Activated CD4-positive, CD25-positive, alpha-beta regulatory T cell treated with anti-CD3 and anti-CD28 coated beads, Interleukin-2, amount 50 U/mL, for 72 hours (primary cell): ENCODE data around the gene STARD13.

Source experiments
- DNase-seq: peaks from one replicate; pipeline ENCODE4 v3.0.0; 2021

STARD13 gene

DNA sequence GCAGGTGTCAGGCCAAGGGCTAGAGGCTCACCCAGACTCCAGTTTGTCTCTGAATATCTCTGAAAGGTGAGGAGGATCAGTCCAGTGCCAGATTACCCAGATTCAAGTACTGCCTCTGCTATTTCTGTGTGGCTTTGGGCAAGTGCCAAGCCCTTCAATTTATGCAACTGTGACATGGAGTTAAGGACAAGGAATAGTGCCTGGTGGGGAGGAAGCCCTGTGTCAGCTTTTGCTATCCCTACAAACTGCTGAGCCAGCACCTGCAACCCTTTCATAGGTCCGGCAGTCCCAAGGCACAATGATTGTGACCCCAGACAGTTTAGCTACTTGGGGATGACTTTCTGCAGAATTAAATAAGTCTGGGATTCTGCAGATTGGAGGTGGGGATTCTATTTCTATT, 146.4 kb downstream of the STARD13 start:
- no peak for DNase-seq

DNA sequence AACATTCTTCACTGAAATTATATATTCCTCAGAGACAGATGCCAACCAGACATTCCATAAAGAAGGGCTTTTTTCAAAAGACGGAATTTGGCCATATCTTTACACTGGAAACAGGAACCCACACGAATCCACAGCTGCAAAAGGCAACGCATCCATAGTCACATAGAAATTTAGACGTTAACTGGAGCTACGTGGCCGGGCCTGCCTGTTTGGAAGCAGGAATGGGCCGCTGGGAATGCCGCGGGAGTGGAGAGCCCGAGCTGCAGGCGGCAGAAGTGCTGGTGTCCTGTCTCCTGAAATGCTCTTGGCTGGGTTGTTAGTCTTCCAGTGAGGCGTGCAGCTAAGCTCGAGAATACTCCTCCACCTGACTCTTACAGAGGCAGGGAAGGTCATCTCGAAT, 147.1 kb downstream of the STARD13 start:
- no peak for DNase-seq

DNA sequence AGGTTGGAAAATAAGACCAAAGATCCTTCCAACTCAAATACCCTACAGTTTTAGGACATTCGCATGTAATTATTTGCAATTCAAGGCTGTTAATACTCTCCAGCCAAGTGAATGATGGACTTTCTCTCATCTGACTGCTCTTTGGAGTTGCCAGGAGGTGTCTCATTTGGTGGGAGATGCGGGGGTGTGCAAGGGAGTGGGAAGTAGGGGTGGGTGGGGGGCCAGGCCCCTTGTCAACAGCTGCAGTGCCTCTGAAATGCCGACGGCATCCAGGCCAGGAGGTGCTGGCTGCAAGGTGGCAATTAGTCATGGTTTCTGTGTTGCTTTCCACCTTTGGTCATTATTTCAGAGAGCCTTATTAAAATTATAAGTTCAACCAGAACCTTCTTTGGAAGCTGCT, 147.8 kb downstream of the STARD13 start:
- DNase-seq: no peak

DNA sequence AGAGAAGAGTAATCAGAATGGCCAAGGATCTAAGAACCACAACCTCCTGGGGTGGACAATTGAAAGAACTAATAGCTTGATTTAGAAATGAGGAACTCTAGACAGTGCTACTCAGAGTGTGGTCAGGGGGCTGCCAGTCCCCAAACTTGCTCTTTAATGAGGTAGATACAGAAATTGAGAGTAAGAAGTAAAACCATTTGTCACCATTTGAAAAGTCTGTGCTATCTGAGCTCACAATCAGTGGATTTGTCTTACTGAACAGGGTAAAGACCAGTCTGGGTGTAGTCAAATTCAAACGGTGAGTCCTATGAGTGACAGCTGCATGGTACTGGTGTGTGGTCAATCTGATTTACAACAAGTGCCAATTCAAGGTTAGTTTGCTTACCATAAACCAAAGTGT, 150.5 kb downstream of the STARD13 start:
- DNase-seq: no peak

DNA sequence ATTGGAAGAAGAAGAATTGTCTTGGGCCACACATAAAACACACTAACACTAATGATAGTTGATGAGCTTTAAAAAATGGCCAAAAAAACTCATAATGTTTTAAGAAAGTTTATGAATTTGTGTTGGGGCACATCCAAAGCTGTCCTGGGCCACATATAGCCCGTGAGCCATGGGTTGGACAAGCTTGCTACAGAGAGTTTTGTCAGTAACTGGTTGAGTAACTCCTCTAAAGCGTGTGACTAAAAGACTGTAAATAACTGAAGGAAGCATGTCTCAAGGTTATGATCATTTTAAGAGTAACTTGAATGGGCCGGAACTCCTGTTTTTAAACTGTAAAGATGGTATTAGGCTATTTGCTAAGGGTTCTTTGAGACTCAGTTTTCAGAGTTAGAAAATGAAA, 151.3 kb downstream of the STARD13 start:
- DNase-seq: no peak

DNA sequence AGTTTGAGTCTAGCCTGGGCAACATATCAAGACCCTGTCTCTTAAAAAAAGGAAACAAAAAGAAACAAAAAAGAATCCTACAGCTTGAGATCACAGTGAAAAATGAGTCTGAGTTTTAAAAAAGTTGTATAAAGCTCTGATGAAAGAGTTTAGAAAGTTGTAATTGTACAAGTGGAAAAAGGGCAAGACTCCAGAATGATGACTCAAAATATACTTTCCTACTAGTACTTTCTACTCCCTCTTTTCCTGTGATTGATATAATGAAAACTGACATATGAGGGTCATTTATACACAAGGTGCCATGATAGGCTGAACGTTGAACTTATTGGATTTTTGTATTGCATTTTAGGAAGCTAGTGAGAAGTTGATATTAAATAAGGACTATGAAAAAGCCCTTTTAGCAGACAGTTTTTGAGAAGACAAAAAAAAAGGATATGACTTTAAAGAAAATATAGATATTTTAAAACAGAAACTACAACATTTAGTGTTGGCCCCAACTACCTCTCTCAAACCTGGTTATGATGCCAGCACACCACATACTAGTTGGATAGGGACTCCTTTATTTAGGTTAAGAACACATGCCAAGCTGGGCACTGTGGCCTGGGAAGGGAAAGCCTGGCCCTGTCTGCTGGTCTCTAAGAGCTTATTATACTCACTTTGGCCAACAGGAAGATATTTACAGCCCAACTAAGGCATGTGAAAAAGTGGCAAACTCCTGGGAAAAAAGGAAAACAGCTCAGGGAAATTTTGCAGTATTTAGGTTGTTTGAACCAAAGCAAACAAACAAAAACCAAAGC, 152.7 kb downstream of the STARD13 start:
- DNase-seq: no peak

DNA sequence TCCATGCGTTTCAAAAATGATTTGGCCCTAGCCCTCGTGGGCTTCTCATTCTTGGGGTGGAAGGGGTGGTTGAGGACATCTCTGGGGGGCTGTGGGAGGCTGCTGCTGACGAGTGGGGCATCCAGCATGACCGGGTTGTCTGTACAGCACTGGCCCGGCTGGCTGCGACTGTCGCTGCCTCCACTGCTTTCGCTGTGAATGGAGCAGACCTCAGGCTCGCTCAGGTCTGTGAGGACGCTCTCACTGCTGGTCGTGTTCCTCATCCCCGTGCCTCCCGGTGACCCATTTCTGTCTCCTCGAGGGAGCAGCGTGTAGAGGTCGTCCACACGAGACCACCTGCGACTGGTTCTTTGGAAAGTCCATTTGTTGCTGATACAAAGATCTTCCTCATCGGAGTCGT, 155.7 kb downstream of the STARD13 start:
- DNase-seq: no peak

DNA sequence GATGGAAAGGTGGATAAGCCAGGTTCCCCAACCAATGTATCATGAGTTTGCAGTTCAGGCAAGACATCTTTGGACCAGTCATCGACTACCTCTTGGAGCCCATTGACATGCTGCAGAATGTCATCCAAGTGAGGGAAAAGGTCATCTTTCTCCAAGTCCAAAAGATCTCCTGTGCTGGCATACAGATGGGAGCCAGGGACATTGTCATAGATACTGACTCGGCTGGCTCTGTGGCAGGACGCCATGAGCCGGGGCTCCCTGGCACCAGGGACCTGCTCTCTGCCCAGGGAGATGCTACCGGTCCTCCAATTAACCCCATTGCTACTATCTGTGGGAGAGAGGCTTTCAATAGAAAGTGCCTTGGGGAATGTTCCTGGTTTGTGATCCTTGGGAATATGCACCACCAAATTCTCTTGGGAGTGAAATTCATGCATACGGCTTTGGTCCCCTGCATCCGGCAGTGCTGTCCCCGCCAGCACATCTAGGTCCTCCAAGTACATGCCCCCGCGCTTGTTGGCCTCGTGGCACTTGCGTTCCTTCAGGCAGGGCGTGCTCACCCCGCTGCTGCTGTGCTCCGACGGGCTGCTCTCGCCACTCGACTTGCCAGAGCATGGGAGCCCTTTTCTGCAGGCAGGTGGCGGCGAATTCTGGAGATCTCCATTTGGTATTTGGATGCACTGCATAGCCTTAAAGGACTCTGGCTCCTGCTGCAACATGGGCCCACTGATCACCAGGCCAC, 156.3 kb downstream of the STARD13 start:
- no peak for DNase-seq

DNA sequence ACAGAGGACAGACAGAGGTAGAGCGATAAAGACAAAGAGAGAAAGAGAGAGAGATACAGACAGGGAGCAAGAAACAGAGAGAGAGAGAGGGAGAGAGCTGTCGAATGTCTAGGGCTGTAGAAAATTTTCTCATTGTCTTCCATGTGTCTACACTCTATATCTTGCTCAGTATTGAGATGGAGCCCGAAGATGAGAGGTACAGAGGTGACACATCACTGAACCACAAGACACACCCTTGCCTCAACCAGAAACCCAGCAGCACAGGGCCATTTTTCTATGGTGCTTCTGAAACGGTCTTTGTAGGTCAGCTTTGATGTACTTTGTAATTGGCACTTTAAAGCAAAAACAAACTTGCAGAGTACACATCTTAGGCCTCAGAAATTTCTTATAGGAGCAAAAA, 157.4 kb downstream of the STARD13 start:
- DNase-seq: no peak

DNA sequence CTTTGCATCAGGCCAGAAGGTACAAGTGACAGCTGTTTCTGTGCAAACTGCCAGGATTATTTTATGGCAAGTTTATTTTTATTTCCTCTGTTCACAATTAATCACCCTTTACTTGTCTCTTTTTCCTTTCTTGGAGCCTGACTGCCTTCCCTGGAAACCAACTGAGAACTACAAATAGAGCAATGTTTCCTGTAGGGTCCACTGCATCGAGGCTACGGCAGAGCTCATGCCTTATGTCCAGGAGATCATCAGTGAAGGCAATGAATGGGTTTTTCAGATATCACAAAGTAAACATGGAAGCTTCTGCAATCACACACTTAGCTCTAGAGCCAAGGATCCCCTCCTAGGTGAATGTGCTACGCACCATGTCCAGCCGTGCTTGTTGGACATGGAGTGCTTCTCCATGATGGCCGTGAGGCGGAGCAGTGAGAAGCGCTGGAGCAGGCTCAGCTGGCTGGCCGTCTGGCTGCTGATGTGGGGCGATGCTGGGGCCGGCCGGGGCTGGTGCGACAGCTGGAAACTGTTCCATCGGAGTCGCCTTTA, 158.5 kb downstream of the STARD13 start:
- no peak for DNase-seq

DNA sequence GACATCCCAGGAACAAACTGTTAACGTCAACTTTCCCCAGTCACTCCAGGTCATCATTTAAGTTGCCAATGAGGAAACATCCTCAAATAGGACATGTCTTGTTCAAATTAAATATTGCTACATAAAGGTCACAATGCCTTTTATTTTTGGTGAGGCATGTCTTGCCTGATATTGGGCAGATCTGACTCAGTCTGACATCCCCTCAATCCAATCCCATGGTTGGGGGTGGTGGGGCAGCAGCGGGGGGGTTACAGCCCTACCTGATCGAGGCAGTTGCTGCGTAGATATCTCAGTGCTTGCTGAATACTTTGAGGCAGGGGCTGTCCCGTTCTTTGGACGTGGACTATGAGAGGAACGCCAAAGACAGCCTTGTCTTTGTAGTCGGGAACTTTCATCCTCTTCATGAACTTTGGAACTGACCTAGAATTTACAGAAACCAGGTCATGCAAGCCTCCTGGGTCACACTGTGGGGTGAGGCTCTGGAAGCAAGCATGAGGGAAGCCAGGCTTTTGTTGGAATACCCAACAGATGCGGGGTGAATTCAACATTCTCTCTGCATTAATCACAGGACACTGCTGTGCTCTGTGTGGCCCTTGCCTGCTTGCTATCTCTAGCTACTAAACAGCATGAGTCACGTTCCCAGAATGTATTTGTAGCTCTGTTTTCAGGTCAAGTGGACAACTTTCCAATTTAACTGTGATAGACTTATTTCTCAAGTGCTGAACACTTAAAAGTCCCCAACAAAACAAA, 159.6 kb downstream of the STARD13 start:
- DNase-seq: no peak

DNA sequence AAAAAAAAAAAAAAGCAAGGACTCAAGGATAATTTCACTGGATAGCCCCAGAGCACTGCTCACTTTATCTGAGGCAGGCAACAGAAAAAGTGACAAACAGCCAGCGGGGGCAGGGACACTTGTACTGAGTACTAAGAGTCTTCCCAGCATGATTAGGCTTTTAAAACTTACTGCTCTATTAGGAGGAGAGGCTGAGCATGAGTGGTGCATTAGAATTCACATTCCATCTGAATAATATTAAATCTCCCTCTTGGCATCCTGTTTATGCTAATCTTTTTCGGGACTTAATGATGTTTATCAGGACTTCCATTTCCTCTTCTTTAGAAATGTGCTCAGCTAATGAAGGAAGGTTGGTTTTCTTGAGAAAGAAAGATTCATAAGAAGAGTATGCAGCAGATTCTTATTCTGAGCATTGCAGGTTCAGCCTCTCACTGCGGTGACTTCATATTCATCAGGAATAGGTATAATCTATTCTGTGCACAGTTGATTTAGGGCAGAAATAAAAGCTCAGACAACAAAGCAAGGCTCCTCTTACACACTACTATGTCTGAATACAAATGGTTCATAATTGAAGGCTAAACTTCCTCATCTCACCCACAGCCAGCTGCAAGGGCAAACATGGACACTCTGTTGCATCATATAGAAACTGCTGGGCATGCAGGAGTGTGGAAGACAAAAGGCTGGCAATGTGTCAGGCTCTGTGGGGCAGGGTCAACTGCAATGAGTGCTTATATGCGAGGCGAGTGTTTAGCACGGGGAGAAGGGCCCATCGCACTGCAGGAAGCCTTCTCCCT, 162.3 kb downstream of the STARD13 start:
- no peak for DNase-seq

DNA sequence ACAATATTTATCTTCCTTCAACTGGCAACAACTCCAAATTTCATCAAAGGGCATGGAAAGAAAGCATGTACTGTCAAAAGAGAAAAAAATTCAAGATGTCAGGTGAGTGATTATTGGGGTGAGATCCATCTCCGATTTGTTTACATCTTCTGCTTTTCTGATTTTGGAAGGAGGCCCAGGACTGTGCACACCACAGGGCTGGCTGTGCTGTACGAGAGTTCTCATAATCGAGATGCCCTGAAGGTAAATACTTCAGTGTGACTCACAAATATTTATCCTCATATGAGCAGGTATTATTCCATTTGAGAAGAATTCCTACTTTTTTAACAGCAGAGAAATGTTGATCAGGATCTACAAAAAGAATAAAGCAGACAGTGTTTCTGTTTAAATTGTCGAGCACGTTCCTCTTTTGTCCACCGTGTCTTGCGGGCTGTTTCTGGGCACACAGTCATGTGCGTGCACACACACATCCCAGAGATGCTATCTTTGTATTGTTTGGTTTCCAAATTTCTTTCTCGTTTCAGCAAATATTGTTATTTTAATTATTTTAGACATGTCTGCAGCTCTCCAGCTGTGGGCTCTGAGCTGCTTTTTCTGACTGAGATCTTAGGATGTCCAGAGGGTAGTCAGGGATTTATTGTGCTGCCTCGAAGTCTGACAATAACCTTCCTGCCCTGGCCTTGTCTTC, 165.6 kb downstream of the STARD13 start:
- no peak for DNase-seq

DNA sequence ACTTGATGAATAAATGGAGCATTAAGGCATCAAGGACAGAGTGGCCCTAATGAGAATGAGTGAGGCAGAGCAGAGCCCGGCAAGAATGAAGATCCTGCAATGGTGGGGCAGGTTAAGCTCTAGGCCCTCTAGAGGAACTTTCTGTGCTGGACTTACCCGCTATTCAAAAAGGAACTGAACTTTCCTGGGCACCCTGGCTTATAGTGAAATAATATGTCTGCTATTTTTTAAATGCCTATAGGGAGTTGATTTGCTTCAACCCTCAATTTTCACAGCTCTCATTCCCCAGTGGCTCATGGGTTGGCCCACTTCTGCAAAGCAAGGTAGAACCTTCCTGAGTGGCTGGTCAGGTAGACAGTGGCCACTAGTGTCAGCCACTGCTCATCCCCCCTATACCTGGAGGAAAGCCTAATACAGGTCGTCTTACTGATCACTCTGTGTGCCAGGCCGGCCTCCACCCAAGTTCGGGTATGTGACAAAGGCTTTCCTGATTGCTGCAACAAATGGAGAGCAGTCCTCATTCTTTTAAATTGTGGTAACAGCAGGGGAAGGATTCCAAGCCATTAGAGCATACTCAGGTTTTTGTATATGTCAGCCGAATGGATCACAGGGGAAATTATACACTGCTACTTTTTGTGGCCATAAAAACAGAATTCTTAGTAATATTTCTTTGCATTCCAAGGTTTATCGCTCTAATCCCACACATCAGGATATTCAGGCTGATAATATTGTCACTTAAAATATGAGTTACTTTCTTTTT, 166.4 kb downstream of the STARD13 start:
- DNase-seq: no peak

DNA sequence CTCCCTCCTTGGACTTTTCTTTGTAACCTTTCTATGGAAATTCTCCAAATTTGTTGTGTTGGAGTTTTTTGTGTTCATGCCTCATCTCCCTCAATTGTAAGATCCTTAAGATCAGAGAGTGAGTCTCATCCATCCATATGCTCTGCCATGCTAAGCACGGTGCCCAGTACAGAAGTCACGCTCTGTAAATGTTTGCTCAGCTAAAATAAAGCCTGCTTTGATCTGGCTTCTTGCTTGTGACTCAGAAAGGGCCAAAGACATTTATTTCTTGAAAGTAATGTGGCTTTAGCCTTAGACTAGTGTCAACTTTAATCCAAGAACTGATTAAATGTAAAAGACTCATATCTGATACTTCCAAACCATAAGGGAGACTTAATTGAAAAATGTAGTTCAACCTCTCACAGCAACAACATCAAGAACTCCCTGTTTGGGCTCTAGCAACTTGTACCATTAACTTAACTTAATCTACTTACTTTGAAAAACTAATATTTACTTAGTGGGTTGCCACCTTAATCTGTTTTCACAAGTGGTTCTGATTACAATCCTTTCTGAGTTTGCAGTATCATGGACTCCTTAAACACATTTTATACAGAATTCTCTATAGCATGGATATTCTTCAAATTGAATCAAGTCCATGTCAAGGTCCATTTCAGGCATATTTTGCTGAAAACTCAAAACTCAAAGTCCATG, 169.1 kb downstream of the STARD13 start:
- no peak for DNase-seq

DNA sequence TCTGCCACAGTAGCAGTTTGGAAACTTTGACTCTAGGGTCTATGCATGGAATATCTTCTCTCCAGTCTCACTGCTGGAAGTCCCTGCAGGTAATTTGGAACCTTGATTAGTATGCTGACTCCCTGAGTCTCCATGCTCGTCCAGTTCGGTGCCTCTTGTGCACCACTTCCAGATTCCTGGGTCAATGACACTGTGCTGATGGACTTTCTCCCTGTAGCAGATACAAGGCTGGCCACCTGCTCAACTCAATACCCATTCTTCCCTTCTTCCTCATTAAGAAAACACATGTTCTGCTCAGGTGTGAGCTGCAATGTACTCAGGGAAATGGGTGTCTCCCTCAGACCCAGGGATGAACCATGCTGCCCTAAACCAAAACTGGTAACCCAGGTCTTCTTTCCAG, 170.3 kb downstream of the STARD13 start:
- DNase-seq: no peak

DNA sequence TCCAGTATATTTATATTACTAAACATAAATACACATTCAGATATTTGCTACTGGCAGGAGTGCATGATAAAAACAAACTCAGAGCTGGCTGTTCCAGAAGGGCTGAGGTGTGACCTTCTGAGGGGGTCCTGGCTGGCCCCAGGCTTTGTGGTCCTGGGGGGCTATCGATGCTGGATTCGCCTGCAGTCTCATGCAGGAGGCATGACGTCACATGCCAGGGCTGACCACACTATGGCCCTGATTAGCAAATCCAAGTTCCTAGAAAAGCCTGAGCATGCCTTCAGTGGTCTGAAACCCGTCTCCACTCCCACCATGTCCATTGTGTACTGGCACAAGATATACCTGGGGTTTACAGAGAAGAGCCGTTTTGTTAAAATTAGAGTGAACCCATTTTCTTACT, 171.4 kb downstream of the STARD13 start:
- DNase-seq: no peak

DNA sequence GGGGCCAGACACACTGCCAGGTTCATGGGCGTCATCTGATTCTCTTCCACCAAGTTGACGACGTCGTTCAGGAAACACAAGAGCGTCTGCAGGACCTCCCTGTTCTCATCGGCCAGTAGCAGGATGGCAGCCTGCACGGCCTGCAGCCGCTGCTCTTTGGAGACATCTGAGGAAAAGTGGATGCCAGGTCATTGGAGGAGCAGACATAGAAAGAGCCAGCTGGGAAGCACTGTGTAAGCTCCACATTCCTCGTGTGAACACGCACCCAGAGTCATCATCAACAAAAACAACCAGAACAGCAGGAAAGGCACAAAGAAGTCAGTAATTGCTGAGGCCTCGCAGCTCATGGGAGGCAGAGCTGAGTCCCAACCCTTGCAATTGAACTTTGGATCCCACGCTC, 172.8 kb downstream of the STARD13 start:
- DNase-seq: no peak

DNA sequence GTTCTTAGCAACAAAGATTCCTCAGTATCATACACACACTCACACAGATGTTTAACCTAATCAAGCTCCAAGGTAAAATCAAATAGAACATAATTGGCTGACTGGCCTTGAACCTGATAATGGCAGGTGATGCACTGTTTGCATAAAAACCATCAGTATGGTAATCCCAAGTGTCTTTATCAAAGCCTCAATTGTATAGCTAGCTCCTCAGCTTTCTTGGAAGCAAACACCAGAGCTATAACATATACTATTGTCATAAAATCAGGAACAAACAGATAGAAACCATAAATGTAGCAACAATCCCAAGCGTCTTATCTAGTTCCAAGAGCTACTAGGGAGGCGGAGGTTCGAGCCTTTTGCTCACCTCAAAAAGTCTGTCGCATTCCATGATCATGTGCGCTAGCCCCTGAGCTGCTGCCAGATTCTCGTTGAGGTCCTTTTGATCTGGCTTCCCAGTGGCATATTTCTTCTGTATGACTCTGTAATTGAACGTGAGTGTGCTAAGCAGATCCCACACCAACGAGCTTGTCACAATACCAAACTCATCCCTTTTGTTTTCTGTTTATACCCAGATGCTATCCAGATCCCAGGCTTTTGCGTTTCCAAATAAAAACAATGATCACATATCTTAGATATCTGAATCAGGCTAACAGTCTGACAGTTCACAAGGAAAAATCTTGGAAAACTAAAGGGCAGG, 174.0 kb downstream of the STARD13 start:
- DNase-seq: no peak
